ENCODE measurements around the gene MICALL1. TPM values are rescaled to one million over a fixed set of nuclear protein-coding genes. Genes with fewer than 3 reads are reported as not detected.

Gene MICALL1
- polyA plus RNA-seq, 2 of the 4 experiments (the other 2 are of a cell fraction), result 10.4 to 18.6 TPM

GRCh38 chr22:37990301-37990700 lies 84.2 kb downstream of the MICALL1 start:
- DNase-seq (ENCODE audit: low read depth in 1 of 2, low spot score in 1 of 2) (no peak), ATAC-seq (peak in 1 of 2 experiments; percentile 32; a peak in 1 of 6 replicates), FAIRE-seq (no peak)
- ChIA-PET POLR2A (no interaction called here), CTCF (interaction anchor here (0.7 kb wide), 1 partner anchor 14 kb away, joined by 3 read pairs; no protein-coding TSS in a partner anchor)
- no peak overlapping the region for H3K4me2 ChIP-seq
- H3K27ac ChIP-seq, result no peak overlapping the region
- H3K4me1 ChIP-seq, result no peaks in the 10 kb centered on the region
- H3K9me3 ChIP-seq, result no peaks in the 10 kb centered on the region
- WGBS (ENCODE audit: missing lambda C conversion rate), result 94% methylated on average over 3 of the region's 5 CpGs
- no peak overlapping the region for H3K4me3 ChIP-seq
- no peak for TF ChIP-seq FOSL2 (IDR thresholded peaks at IDR 0.05)
- no peak for TF ChIP-seq FOSL2 (CRISPR knock-in tag; IDR thresholded peaks at IDR 0.05)
- TF ChIP-seq, protein P1, sequence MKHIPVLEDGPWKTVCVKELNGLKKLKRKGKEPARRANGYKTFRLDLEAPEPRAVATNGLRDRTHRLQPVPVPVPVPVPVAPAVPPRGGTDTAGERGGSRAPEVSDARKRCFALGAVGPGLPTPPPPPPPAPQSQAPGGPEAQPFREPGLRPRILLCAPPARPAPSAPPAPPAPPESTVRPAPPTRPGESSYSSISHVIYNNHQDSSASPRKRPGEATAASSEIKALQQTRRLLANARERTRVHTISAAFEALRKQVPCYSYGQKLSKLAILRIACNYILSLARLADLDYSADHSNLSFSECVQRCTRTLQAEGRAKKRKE (CRISPR knock-in tag; IDR thresholded peaks at IDR 0.05; ENCODE audit: low read depth), result no peak
- no peak for TF ChIP-seq ESRRA (IDR thresholded peaks at IDR 0.05; ENCODE audit: borderline replicate concordance, low read length)
- no peak for TF ChIP-seq RFX5 (IDR thresholded peaks at IDR 0.05)
- no peak for TF ChIP-seq SREBF2 (IDR thresholded peaks at IDR 0.05)
- TF ChIP-seq CHD4 (IDR thresholded peaks at IDR 0.05; ENCODE audit: borderline replicate concordance), result no peak
- TF ChIP-seq NFE2L2 (conservative IDR thresholded peaks at IDR 0.05; ENCODE audit: low read length), result no peak

DNA sequence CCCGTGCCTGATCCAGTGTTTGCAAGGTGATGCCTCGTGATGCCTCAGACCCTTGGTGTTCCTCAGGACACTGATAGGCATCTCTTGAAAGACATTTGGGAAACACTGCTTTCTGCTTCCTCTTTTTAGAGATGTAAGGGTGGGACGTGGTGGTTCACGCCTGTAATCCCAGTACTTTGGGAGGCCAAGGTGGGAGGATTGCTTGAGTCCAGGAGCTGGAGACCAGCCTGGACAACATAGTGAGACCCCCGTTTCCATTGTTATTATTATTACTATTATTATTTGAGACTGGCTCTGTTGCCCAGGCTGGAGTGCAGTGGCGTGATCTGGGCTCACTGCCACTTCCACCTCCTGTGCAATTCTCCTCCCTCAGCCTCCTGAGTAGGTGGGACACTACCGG lies 84.8 kb downstream of the MICALL1 start:
- TF ChIP-seq TP53 (CRISPR knock-in tag; IDR thresholded peaks at IDR 0.05) (no peak), CBX8 (IDR thresholded peaks at IDR 0.05) (no peak), POLR2AphosphoS2 (conservative IDR thresholded peaks at IDR 0.05; ENCODE audit: low read length) (no peak), CEBPB (IDR thresholded peaks at IDR 0.05) (no peak), ZFP36 (IDR thresholded peaks at IDR 0.05; ENCODE audit: borderline replicate concordance, partially characterized antibody) (no peak), GATA3 (IDR thresholded peaks at IDR 0.05; ENCODE audit: borderline replicate concordance) (no peak), ELK1 (IDR thresholded peaks at IDR 0.05; ENCODE audit: low read depth, low read length) (no peak), TFCP2L1 (CRISPR knock-in tag; IDR thresholded peaks at IDR 0.05) (no peak), RAD21 (conservative IDR thresholded peaks at IDR 0.05 in 1 of 2, IDR thresholded peaks at IDR 0.05 in 1 of 2) (no peak), HOXB5 (CRISPR knock-in tag; IDR thresholded peaks at IDR 0.05) (no peak), HDAC2 (IDR thresholded peaks at IDR 0.05) (no peak), HMGXB4 (CRISPR knock-in tag; IDR thresholded peaks at IDR 0.05; ENCODE audit: borderline replicate concordance) (no peak), EP300 (IDR thresholded peaks at IDR 0.05) (no peak), SREBF2 (IDR thresholded peaks at IDR 0.05) (no peak)
- ATAC-seq (no peak), DNase-seq (ENCODE audit: low read depth in 1 of 2, low spot score in 1 of 2) (no peak), FAIRE-seq (no peak)
- Histone ChIP-seq H3K4me1 (no peaks in the 10 kb centered on the region), H3K9me3 (no peaks in the 10 kb centered on the region), H3K4me2 (no peak overlapping the region), H3K4me3 (no peak overlapping the region), H3K27ac (no peak overlapping the region)
- WGBS (ENCODE audit: missing lambda C conversion rate), result 68% methylated on average over 7 of the region's 7 CpGs
- ChIA-PET POLR2A (no interaction called here), CTCF (no interaction called here)

DNA sequence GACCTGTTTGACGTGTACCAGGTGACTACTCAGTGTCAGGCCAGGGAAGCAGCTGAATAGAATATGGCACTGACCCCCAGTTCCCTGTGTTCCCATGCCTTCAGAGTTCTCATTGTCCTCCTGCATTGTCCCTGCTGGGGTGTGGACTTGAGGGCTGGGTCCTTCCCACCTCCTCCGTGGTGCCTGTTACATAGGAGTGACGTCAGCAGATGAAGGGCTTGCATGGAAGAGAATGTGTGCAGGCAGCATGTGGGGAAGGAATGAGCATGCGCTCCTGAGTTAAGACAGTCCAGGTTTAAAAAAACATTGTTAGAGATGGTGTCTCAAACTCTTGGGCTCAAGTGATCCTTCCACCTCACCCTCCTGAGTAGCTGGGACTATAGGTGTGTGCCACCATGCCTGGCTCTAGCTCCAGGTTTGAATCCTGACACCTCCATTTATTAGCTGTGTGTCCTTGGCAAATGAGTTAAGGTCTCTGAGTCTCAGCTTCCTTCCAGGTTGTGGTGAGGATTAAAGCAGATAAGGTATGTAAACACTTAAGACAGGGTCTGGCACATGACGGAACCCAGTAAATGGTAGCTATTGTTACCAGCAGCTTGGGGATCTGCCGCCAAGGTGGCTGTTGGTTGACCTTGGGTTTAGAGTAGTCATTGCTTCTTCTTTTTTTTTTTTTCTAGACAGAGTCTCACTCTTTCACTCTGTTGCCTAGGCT lies 85.8 kb downstream of the MICALL1 start:
- WGBS (ENCODE audit: missing lambda C conversion rate), result 65% methylated on average over 5 of the region's 6 CpGs
- no peak for TF ChIP-seq TP53 (CRISPR knock-in tag; IDR thresholded peaks at IDR 0.05)
- TF ChIP-seq ZC3H11A (IDR thresholded peaks at IDR 0.05), result no peak
- TF ChIP-seq JUN (IDR thresholded peaks at IDR 0.05), result no peak
- no peak for TF ChIP-seq MYC (IDR thresholded peaks at IDR 0.05; ENCODE audit: borderline replicate concordance, low read length)
- no peak for TF ChIP-seq CEBPB (IDR thresholded peaks at IDR 0.05)
- TF ChIP-seq RNF2 (IDR thresholded peaks at IDR 0.05; ENCODE audit: borderline replicate concordance, low read depth), result no peak
- no peak for TF ChIP-seq CHD4 (IDR thresholded peaks at IDR 0.05; ENCODE audit: borderline replicate concordance)
- no peak for TF ChIP-seq FOXS1 (CRISPR knock-in tag; IDR thresholded peaks at IDR 0.05)
- no peak for TF ChIP-seq NR3C1 (IDR thresholded peaks at IDR 0.05)
- no peak for TF ChIP-seq HMGXB4 (CRISPR knock-in tag; IDR thresholded peaks at IDR 0.05; ENCODE audit: borderline replicate concordance)
- no peak for TF ChIP-seq RFX5 (IDR thresholded peaks at IDR 0.05)
- TF ChIP-seq MAFK (IDR thresholded peaks at IDR 0.05; ENCODE audit: partially characterized antibody), result no peak
- no peak for TF ChIP-seq HOXB13 (CRISPR knock-in tag; IDR thresholded peaks at IDR 0.05; ENCODE audit: low read depth)
- TF ChIP-seq ZFP36 (IDR thresholded peaks at IDR 0.05; ENCODE audit: borderline replicate concordance, partially characterized antibody), result no peak
- TF ChIP-seq KDM1A (IDR thresholded peaks at IDR 0.05; ENCODE audit: low read depth), result no peak

More for the DNA sequence above, 85.8 kb downstream of the MICALL1 start:
- Histone ChIP-seq H3K4me1 (no peaks in the 10 kb centered on the region), H3K4me3 (no peak overlapping the region), H3K9me3 (no peaks in the 10 kb centered on the region), H3K4me2 (no peak overlapping the region), H3K27ac (no peak overlapping the region)
- ATAC-seq, result no peak
- CTCF ChIA-PET, result interaction anchor here (0.5 kb wide), 1 partner anchor 1138 kb away, joined by 3 read pairs; no protein-coding TSS in a partner anchor
- DNase-seq (ENCODE audit: low read depth in 1 of 2, low spot score in 1 of 2), result peak in 1 of 2 experiments; percentile 13
- FAIRE-seq, result no peak
- POLR2A ChIA-PET, result no interaction called here

All from A549 (cell line).